AG04449 (cell line): ENCODE data around the gene TOM1L2.

ENCODE experiments used
- CTCF ChIA-PET: fragments of 350-600 bp; formaldehyde crosslinking; extraction: SDS; loops from one replicate; lab custom pipeline; 2021; ENCODE audit warnings: antibody characterized with exemption; lab: Yijun Ruan, JAX
- POLR2A ChIA-PET: fragments of 400-600, 350-600 bp; formaldehyde crosslinking; extraction: SDS; loops from one replicate; lab custom pipeline; 2020; ENCODE audit warnings: antibody characterized with exemption, inconsistent platforms; lab: Yijun Ruan, JAX
- DNase-seq: peaks from one replicate; pipeline ENCODE4 v3.0.0-alpha.2; 2010; ENCODE audit warnings: low read depth, low spot score
- H3K4me3 ChIP-seq: 2 replicates; pipeline ENCODE4 v1.5.1; 2011; ENCODE audit warnings: low read depth, mild to moderate bottlenecking, control low read depth, low read length
- TF ChIP-seq, protein P1 (sequence below): IDR thresholded peaks from one replicate; pipeline ENCODE4 v1.5.1; 2011; ENCODE audit warnings: mild to moderate bottlenecking, moderate library complexity, low read length, control low read depth, inconsistent platforms; ENCODE audit not compliant: insufficient read depth; ENCODE audit errors: missing control alignments

TOM1L2 gene

DNA sequence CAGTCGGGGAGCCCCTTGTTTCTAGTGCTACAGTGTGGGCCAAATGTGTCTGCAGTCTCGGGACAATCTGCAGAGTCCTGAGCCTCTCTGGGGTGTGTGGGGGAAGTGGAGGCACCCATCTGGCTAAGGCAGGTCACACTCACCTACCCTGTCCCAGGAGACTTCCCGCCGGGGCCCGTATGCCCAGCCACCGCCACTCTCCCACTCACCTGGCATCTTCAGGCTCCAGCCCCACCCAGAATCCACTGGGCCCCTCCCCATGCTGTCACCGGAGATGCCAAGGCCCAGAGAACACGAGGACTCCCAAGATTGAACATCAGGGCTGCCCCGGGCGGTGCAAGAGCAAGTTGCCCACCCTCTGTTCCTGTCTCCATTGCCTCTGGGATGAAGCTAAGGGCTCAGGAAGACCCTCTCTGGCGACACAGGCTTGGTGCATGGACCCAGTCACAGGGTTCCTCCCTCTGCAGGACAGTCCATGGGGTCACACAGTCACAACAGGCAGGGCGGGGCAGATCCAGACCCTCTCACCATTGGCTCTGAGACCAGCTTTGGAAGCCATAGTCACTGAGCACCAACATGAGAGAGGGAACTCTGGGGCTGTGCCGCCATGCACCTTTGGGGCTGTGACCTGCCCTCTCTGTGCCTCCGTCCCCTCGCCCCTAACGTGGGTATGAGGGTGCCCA, 173.5 kb downstream of the TOM1L2 start:
- TF ChIP-seq, protein P1, sequence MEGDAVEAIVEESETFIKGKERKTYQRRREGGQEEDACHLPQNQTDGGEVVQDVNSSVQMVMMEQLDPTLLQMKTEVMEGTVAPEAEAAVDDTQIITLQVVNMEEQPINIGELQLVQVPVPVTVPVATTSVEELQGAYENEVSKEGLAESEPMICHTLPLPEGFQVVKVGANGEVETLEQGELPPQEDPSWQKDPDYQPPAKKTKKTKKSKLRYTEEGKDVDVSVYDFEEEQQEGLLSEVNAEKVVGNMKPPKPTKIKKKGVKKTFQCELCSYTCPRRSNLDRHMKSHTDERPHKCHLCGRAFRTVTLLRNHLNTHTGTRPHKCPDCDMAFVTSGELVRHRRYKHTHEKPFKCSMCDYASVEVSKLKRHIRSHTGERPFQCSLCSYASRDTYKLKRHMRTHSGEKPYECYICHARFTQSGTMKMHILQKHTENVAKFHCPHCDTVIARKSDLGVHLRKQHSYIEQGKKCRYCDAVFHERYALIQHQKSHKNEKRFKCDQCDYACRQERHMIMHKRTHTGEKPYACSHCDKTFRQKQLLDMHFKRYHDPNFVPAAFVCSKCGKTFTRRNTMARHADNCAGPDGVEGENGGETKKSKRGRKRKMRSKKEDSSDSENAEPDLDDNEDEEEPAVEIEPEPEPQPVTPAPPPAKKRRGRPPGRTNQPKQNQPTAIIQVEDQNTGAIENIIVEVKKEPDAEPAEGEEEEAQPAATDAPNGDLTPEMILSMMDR = no peak
- DNase-seq = no peak
- POLR2A ChIA-PET = no interaction called here
- CTCF ChIA-PET = interaction anchor here (1.0 kb wide), 1 partner anchor 13 kb away, joined by 4 read pairs; no protein-coding TSS in a partner anchor
- H3K4me3 ChIP-seq = no peak overlapping the region

DNA sequence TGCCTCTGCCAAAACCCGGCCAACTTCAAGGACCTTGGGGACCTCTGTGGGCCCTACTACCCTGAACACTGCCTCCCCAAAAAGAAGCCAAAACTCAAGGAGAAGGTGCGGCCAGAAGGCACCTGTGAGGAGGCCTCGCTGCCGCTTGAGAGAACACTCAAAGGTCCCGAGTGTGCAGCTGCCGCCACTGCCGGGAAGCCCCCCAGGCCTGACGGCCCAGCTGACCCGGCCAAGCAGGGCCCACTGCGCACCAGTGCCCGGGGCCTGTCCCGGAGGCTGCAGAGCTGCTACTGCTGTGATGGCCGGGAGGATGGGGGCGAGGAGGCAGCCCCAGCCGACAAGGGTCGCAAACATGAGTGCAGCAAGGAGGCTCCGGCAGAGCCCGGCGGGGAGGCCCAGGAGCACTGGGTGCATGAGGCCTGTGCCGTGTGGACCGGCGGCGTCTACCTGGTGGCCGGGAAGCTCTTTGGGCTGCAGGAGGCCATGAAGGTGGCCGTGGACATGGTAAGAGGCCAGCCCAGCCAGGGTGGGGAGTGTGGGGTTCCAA, 174.1 kb downstream of the TOM1L2 start:
- TF ChIP-seq, protein P1 = no peak
- DNase-seq = no peak
- ChIA-PET CTCF (no interaction called here), POLR2A (no interaction called here)
- H3K4me3 ChIP-seq = no peak overlapping the region

DNA sequence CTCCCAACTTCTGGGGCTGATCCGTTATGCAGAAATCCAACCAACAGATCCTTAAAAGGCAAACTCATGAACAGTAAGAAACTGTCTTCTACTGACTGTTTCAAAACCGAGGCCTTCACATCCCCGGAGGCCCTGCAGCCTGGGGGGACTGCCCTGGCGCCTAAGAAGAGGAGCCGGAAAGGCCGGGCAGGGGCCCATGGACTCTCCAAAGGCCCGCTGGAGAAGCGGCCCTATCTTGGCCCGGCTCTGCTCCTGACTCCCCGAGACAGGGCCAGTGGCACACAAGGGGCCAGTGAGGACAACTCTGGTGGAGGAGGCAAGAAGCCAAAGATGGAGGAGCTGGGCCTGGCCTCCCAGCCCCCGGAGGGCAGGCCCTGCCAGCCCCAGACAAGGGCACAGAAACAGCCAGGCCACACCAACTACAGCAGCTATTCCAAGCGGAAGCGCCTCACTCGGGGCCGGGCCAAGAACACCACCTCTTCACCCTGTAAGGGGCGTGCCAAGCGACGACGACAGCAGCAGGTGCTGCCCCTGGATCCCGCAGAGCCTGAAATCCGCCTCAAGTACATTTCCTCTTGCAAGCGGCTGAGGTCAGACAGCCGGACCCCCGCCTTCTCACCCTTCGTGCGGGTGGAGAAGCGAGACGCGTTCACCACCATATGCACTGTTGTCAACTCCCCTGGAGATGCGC, 174.9 kb downstream of the TOM1L2 start:
- ChIA-PET POLR2A (no interaction called here), CTCF (no interaction called here)
- no peak overlapping the region for H3K4me3 ChIP-seq
- TF ChIP-seq, protein P1 = no peak
- DNase-seq = no peak

DNA sequence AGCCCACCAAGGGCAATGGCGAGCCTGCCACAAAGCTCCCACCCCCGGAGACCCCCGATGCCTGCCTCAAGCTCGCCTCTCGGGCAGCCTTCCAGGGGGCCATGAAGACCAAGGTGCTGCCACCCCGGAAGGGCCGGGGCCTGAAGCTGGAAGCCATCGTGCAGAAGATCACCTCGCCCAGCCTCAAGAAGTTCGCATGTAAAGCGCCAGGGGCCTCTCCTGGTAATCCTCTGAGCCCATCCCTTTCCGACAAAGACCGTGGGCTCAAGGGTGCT, 175.5 kb downstream of the TOM1L2 start:
- POLR2A ChIA-PET = no interaction called here
- TF ChIP-seq, protein P1 = no peak
- no peak overlapping the region for H3K4me3 ChIP-seq
- DNase-seq = no peak
- CTCF ChIA-PET = interaction anchor here (1.5 kb wide), 1 partner anchor 21 kb away, joined by 5 read pairs; no protein-coding TSS in a partner anchor

DNA sequence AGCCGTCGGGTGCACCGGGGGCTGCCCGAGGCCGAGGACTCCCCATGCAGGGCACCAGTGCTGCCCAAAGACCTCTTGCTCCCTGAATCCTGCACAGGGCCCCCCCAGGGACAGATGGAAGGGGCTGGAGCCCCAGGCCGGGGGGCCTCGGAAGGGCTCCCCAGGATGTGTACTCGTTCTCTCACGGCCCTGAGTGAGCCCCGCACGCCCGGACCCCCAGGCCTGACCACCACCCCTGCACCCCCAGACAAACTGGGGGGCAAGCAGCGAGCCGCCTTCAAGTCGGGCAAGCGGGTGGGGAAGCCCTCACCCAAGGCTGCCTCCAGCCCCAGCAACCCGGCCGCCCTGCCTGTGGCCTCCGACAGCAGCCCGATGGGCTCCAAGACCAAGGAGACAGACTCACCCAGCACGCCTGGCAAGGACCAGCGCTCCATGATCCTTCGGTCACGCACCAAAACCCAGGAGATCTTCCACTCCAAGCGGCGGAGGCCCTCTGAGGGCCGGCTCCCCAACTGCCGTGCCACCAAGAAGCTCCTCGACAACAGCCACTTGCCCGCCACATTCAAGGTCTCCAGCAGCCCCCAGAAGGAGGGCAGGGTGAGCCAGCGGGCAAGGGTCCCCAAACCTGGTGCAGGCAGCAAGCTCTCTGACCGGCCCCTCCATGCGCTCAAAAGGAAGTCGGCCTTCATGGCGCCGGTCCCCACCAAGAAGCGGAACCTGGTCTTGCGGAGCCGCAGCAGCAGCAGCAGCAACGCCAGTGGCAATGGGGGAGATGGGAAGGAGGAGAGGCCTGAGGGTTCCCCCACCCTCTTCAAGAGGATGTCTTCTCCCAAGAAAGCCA, 176.0 kb downstream of the TOM1L2 start:
- ChIA-PET CTCF (interaction anchor here (0.6 to 1.5 kb wide), 2 partner anchors 16 to 21 kb away, joined by 3 to 5 read pairs; no protein-coding TSS in a partner anchor), POLR2A (no interaction called here)
- no peak for DNase-seq
- TF ChIP-seq, protein P1 = no peak
- no peak overlapping the region for H3K4me3 ChIP-seq

DNA sequence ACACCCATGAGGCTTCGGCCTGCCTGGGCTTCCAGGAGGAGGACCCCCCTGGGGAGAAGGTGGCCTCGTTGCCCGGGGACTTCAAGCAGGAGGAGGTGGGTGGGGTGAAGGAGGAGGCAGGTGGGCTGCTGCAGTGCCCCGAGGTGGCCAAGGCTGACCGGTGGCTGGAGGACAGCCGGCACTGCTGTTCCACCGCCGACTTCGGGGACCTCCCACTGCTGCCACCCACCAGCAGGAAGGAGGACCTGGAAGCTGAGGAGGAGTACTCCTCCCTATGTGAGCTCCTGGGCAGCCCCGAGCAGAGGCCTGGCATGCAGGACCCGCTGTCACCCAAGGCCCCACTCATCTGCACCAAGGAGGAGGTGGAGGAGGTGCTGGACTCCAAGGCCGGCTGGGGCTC, 176.9 kb downstream of the TOM1L2 start:
- no peak for DNase-seq
- TF ChIP-seq, protein P1 = no peak
- POLR2A ChIA-PET = no interaction called here
- CTCF ChIA-PET = interaction anchor here (1.5 to 2.2 kb wide), 2 partner anchors 14 to 20 kb away, joined by 5 to 8 read pairs; no protein-coding TSS in a partner anchor
- no peak overlapping the region for H3K4me3 ChIP-seq
